ENCODE data around the gene BBOF1. TPM values are rescaled to one million over a fixed set of nuclear protein-coding genes. Genes with fewer than 3 reads are reported as not detected.

BBOF1 gene
- total and polyA plus RNA-seq, 2 donors (not counting 1 experiment from before 2014, with no cell fraction given) = 0.49 to 2.6 TPM

DNA sequence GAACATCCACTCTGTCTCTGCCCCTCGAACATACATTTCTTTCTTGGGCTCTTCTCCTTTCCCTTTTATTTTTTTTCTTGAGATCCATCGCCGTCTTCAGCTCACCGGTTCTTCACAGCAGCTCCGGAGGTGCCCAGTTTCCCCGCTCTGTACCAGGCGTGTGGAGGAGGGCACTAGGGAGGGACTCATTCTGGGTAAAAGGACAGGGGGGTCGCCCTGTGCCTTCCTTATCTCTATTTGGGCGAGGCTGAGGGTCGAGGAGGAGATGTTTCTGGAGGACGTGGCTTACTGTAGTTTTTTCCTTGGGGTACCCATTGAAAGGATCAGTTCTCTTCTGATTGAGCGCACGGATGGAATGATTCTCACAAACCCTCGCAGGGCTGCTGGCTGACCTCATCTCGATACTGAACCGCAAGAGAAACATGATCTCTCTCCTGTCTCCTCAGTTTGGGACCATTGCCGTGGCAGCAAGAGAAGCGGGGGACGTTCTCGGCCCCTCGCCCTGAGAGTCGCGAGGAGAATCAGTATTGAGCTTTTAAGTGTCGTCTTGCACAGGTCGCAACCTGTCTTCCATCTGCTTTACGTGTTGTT lies 66.0 kb downstream of the BBOF1 start:
- H3K27me3 ChIP-seq (replicated peaks in 1 of 4; ENCODE audit: control extremely low read depth in 1 of 4, control insufficient read depth in 3 of 4, insufficient read depth in 4 of 4, low read length in 3 of 4) = no peaks in the 10 kb centered on the region
- peak overlapping the region; percentile 76 for H3K9ac ChIP-seq (ENCODE audit: low read length)
- CTCF ChIA-PET = interaction anchor here (0.5 to 0.7 kb wide), 3 partner anchors 56 to 391 kb away, joined by 3 to 4 read pairs (median 3); no protein-coding TSS in a partner anchor
- H3K4me3 Mint-ChIP-seq = peak overlapping the region; percentile 95
- no peaks in the 10 kb centered on the region for H3K27me3 Mint-ChIP-seq
- TF ChIP-seq, protein P1, sequence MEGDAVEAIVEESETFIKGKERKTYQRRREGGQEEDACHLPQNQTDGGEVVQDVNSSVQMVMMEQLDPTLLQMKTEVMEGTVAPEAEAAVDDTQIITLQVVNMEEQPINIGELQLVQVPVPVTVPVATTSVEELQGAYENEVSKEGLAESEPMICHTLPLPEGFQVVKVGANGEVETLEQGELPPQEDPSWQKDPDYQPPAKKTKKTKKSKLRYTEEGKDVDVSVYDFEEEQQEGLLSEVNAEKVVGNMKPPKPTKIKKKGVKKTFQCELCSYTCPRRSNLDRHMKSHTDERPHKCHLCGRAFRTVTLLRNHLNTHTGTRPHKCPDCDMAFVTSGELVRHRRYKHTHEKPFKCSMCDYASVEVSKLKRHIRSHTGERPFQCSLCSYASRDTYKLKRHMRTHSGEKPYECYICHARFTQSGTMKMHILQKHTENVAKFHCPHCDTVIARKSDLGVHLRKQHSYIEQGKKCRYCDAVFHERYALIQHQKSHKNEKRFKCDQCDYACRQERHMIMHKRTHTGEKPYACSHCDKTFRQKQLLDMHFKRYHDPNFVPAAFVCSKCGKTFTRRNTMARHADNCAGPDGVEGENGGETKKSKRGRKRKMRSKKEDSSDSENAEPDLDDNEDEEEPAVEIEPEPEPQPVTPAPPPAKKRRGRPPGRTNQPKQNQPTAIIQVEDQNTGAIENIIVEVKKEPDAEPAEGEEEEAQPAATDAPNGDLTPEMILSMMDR (IDR thresholded peaks at IDR 0.05) = no peak
- TF ChIP-seq EZH2 (IDR thresholded peaks at IDR 0.05; ENCODE audit: borderline replicate concordance, insufficient read depth, low read depth, low read length, poor library complexity, severe bottlenecking) = no peak
- H2AFZ ChIP-seq (ENCODE audit: insufficient read depth, low read depth, low read length, poor library complexity, severe bottlenecking) = peak overlapping the region; percentile 93
- H3K27ac Mint-ChIP-seq = peak overlapping the region; percentile 88
- ATAC-seq (ENCODE audit: low read depth) = no peak
- H3K4me3 ChIP-seq (ENCODE audit: control extremely low read depth in 1 of 5, extremely low read depth in 1 of 5, insufficient read depth in 1 of 5, low read depth in 2 of 5, low read length in 4 of 5) = peak overlapping the region; percentile 73 to 79 (median 76)
- peak overlapping the region; percentile 34 to 79 for H3K27ac ChIP-seq (ENCODE audit: low read length in 2 of 2)
- peaks cover 23 to 24% of the 10 kb centered on the region in 2 donors for H3K4me1 ChIP-seq (ENCODE audit: control insufficient read depth in 2 of 2, insufficient read depth in 2 of 2, low read length in 2 of 2)
- intact Hi-C loops (cut with micrococcal nuclease) = loop anchor here (2.0 to 5.0 kb wide), 2 partner anchors 233 to 678 kb away; partner anchors contain the start of genes PTGR2 and YLPM1
- POLR2A ChIA-PET = interaction anchor here (1.3 kb wide), 1 partner anchor 1027 kb away, joined by 3 read pairs; the partner anchor contains the start of gene RBM25
- H3K9me3 ChIP-seq (ENCODE audit: control extremely low read depth in 1 of 3, control insufficient read depth in 2 of 3, insufficient read depth in 1 of 3, low read length in 2 of 3) = no peaks in the 10 kb centered on the region
- peaks cover 56% of the 10 kb centered on the region for H3K79me2 ChIP-seq (ENCODE audit: control insufficient read depth, insufficient read depth, low read length)
- H4K20me1 ChIP-seq (ENCODE audit: control insufficient read depth, insufficient read depth, low read length, poor library complexity, severe bottlenecking) = no peaks in the 10 kb centered on the region
- H3K9me3 Mint-ChIP-seq (ENCODE audit: insufficient read depth) = no peaks in the 10 kb centered on the region
- H3K36me3 ChIP-seq (replicated peaks in 1 of 2; ENCODE audit: control extremely low read depth in 1 of 2, control insufficient read depth in 1 of 2, extremely low read depth in 1 of 2, insufficient read depth in 2 of 2, low read length in 1 of 2) = no peaks in the 10 kb centered on the region
- H3K4me2 ChIP-seq (replicated peaks; ENCODE audit: low read depth, low read length, poor library complexity, severe bottlenecking) = peak overlapping the region; percentile 86
- DNase-seq = no peak
- under 1% methylated on average over 21 of the region's 26 CpGs for WGBS (ENCODE audit: insufficient coverage)
- H3K4me1 Mint-ChIP-seq = peaks cover 35% of the 10 kb centered on the region

DNA sequence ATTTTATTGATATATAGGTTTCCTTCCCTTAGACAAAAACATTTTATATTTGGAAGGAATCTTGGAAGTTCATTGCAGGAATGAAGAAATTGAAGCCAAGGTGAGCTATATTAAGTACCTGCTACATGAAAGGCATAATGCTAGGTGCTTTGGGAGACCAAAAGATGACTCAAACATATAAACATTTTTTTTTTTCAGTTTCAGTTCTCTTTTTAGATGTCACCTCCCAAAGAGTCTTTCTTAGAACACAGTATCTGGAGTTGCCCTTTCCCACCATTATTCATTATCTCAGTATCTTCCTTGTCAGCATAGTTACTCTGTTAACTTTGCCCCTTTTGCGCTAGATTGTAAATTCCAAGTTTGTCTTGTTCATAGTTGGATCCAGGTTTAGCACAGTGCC lies 66.7 kb downstream of the BBOF1 start:
- Histone ChIP-seq H3K4me3 (ENCODE audit: control extremely low read depth in 1 of 5, extremely low read depth in 1 of 5, insufficient read depth in 1 of 5, low read depth in 2 of 5, low read length in 4 of 5) (peak overlapping the region in 3 of 5 experiments; percentile 73 to 76 (median 75)), H3K9me3 (ENCODE audit: control extremely low read depth in 1 of 3, control insufficient read depth in 2 of 3, insufficient read depth in 1 of 3, low read length in 2 of 3) (no peaks in the 10 kb centered on the region), H3K4me1 (ENCODE audit: control insufficient read depth in 2 of 2, insufficient read depth in 2 of 2, low read length in 2 of 2) (peaks cover 23 to 24% of the 10 kb centered on the region in 2 donors), H3K79me2 (ENCODE audit: control insufficient read depth, insufficient read depth, low read length) (peaks cover 56% of the 10 kb centered on the region), H3K4me2 (replicated peaks; ENCODE audit: low read depth, low read length, poor library complexity, severe bottlenecking) (peak overlapping the region; percentile 86), H3K9ac (ENCODE audit: low read length) (peak overlapping the region; percentile 76), H3K36me3 (replicated peaks in 1 of 2; ENCODE audit: control extremely low read depth in 1 of 2, control insufficient read depth in 1 of 2, extremely low read depth in 1 of 2, insufficient read depth in 2 of 2, low read length in 1 of 2) (peaks cover 0 to 2% of the 10 kb centered on the region in 2 experiments), H3K27ac (ENCODE audit: low read length in 2 of 2) (no peak overlapping the region), H4K20me1 (ENCODE audit: control insufficient read depth, insufficient read depth, low read length, poor library complexity, severe bottlenecking) (no peaks in the 10 kb centered on the region), H2AFZ (ENCODE audit: insufficient read depth, low read depth, low read length, poor library complexity, severe bottlenecking) (peak overlapping the region; percentile 93), H3K27me3 (replicated peaks in 1 of 4; ENCODE audit: control extremely low read depth in 1 of 4, control insufficient read depth in 3 of 4, insufficient read depth in 4 of 4, low read length in 3 of 4) (no peaks in the 10 kb centered on the region)
- DNase-seq = peak; percentile 61
- CTCF ChIA-PET = interaction anchor here (0.5 to 0.7 kb wide), 2 partner anchors 57 to 68 kb away, joined by 3 to 4 read pairs; no protein-coding TSS in a partner anchor
- H3K4me3 Mint-ChIP-seq = peak overlapping the region; percentile 95
- H3K9me3 Mint-ChIP-seq (ENCODE audit: insufficient read depth) = no peaks in the 10 kb centered on the region
- TF ChIP-seq, protein P1 (IDR thresholded peaks at IDR 0.05) = no peak
- no peak for TF ChIP-seq EZH2 (IDR thresholded peaks at IDR 0.05; ENCODE audit: borderline replicate concordance, insufficient read depth, low read depth, low read length, poor library complexity, severe bottlenecking)
- intact Hi-C loops (cut with micrococcal nuclease) = loop anchor here (2.0 to 5.0 kb wide), 2 partner anchors 234 to 677 kb away; partner anchors contain the start of genes PTGR2 and YLPM1
- H3K27me3 Mint-ChIP-seq = no peaks in the 10 kb centered on the region
- no CpG with 5 or more reads among the region's 1 CpG for WGBS (ENCODE audit: insufficient coverage)
- peaks cover 35% of the 10 kb centered on the region for H3K4me1 Mint-ChIP-seq
- no peak for ATAC-seq (ENCODE audit: low read depth)
- POLR2A ChIA-PET = interaction anchor here (1.3 kb wide), 1 partner anchor 1027 kb away, joined by 3 read pairs; the partner anchor contains the start of gene RBM25
- H3K27ac Mint-ChIP-seq = peak overlapping the region; percentile 88
